Activated CD8-positive, alpha-beta memory T cell treated with anti-CD3 and anti-CD28 coated beads, Interleukin-2, amount 50 U/mL, for 24 hours (primary cell): ENCODE measurements around the gene SMURF2.
"Not testable (repeated sequence)": the region's sequence is repeated elsewhere in the genome, so short reads cannot be mapped to it uniquely, and the experiment has no call there.

ENCODE experiments used
- DNase-seq: peaks from one replicate; pipeline ENCODE4 v3.0.0-alpha.2; 2020; ENCODE audit errors: extremely low read depth

Gene SMURF2

DNA sequence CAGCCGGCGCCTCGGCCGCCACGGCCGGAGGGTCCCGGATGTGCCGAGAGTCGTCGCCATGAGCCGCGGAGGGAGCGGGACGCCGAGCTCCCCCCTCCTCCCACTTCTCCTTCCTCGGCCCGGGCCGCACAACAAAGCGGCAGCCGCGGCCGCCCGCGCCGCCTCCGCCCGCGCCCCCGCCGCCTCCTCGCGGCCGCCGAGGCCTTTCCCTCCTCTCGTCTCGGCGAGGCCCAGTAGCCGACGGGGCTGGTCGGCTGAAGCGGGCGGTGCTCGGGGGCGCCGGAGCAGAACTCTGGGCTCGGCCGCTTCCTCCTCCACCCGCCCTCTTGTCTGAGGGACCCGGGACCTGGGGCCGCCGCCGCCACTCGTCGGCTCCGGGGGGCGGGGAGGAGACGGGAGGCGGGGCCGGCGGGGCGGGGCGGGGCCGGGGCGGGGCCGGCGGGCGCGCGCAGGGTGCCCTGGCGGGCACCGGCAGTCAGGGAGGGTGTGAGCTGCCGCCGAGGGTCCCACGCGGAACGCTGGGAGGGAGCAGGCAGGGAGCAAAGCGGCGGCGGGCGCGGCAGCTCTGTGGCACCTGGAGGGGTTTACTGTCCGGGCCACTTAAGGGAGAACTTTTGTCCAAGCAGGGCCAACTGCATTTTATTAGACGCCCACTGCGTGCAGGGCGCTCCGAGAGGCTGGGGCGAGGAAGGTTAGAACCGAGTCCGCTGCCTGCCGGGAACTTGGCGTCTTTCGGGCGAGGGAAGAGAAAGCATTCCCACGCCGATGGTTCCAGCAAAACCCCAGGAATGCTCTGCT, at the start of gene SMURF2:
Gene SMURF2 (minus strand): TSS at position 332 of the 798 bp plus-strand sequence. CDS start 427 bp downstream, outside the sequence.
- DNase-seq: peak; percentile 24

DNA sequence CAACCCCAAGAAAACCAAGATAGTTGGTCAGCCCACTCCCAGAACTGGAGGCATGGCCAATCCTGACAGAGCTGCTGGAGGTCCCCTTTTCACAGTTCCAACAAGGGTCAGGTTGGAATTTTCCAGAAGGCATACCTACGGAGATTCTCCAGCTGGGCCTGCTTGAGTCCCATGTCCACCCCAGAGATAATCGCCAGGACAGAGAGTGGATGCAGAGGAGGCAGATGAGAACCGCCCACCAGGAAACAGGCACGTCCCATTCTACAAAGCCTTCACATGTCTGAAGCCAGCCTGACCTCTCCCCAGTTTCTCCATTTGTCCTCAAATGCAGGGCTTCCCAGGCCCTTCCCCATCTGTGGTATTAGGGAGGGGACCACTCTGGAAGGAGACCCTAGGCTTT, 47.4 kb upstream of the SMURF2 start:
- no peak for DNase-seq

DNA sequence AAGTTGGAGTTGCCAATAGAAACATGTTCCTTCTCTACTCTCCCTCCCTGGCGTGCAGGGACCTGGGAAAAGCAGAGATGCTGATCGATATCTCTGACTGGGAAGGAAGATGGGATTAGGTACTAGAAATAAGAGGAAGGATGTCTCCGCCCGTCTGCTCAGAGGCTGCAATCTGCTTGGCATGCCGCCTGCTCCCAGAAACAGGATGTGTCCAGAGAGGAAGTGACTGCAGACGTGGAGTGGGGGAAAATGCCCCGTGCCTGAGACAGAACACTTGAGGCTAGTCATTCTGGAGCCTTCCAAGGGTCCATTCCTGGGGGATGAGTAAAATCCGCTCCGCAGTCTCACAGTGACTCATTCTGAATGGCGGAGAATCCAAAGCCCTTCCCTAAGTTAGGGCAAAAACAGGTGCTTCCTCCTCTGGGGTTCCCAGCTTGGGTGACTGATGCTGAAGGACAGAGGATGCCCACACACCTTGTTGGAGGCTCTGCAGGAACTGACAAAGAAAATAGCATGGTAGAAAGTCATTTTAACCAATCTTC, 45.0 kb upstream of the SMURF2 start:
- no peak for DNase-seq

DNA sequence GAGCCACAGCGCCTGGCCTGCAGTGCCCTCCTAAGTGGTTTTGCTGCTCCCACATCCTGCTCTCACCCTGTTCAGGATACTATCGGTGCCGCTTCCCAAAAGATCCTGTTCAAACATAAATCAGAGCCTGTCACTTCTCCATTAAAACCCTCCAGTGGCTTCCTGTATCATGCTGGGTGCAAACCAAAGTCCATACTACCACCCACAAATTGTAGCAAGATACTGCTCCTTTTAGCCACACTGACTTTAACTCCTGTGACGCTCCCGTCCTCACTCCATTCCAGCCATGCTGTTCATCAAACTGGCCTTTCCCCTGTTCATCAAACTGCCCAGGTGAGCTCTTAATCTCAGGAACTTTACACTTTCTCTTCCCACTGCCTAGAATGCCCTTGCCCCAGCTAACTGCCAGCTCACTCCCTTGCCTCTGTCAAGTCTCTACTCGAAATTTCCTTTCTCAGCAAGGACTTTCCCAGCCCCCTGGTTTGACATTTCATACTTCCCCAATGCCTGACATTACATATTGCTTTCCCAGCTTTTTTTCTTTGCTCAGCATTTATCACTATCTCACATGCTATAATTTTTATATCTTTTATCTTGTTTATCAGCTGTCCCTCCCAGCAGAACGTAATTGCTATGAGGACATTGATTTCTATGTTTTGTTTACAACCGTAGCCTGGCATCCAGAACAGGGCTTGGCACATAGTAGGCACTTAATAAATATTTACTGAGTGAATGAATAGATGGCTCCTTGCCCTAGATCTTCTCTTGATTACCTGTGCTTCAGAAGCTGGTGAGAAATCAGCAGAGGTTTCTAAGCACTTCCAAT, 44.3 kb upstream of the SMURF2 start:
- DNase-seq: no peak

DNA sequence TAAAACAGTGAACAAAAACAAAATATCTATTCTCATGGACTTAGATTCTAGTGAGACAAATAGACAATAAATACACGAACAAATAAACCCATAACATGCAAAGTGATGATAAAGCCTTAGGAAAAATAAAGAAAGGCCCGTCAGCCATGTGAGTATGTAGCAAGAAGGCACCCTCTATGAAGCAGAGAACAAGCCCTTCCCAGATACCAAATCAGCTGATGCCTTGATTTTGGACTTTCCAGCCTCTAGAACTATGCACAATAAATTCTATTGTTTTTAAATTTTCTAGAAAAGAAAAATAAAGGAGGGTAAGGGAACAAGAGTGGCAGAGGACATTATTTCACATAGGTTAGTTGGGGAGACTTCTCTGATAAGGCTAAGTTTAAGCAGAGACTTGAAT, 40.7 kb upstream of the SMURF2 start:
- DNase-seq: no peak

DNA sequence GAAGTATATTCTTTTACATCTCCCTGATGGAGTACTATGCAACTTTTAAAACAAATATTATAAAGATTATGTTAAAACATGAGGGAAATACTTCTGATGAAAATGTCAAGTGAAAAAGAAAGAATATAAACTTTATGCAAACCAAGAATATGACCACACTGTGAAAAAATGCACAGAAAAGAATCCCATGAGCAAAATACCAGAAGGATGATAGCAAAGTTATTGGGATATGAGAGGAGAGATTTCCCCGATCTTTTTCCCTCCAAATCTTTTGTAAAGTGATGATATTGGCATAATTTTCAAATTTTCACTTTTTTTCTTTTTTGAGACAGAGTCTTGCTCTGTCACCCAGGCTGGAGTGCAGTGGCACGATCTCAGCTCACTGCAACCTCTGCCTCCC, 36.6 kb upstream of the SMURF2 start:
- no peak for DNase-seq

DNA sequence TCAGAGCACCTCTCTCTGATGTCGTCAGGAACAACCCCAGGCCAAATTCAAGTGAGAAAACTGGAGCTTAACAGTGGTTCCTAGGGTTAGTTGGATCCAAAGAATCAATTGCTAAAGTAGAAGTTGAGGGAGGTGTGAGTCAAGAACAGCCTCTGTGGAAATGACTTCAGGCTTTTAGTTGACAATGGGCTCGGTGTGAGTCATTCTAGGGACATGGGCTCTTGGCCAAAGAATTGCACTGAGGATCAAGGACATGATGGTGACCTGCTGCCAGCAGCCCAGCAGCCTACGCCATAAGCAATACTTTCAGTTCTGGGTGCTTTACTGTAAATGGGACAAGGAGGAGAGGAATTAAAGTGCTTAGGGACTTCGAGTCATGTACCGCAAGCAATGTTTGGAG, 32.1 kb upstream of the SMURF2 start:
- no peak for DNase-seq

DNA sequence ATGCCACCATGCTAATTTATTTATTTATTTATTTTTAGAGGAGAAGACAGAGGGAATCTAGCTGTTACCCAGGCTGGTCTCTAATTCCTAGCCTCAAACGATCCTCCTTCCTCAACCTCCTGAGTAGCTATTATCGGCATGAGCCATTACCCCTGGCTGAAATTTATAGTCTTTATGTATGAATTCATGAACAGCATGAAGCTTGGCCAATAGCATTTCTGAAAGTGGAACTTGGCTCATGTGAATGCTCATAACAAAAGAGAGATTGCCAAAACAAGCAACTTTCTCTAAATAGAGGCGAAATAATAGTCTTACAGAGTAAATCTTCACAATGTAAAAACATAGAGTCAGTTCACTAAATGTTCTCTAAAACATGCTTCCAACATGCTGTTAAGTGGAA, 30.1 kb upstream of the SMURF2 start:
- DNase-seq: no peak

DNA sequence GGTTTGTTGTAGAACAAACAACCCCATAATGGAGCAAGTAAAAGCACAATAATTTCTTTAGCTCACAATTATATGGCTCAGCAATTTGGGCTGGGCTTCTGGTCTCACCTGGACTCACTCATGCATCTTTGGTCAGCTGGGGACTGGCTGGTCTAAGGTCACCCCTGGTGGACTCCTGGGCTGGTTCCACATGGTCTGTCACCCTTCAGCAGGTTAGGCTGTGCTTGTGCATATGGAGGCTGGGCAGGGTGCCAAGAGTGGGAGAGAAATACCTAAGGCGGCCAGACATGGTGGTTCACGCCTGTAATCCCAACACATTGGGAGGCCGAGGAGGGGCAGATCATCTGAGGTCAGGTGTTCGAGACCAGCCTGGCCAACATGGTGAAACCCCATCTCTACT, 27.0 kb upstream of the SMURF2 start:
- no peak for DNase-seq

DNA sequence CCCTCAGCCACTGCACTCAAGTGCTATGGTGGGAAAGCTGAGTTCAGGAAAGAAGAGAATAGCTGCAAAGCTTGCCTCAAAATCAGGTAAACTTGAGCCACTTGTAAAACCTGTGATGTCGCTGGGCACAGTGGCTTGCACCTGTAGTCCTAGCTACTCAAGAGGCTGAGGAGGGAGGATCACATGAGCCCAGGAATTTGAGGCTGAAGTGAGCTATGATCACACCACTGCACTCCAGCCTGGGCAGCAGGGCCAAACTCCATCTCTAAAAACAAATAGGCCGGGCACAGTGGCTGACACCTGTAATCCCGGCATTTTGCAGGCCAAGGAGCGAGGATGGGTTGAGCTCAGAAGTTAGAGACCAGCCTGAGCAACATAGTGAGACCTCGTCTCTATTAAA, 26.4 kb upstream of the SMURF2 start:
- DNase-seq: no peak

DNA sequence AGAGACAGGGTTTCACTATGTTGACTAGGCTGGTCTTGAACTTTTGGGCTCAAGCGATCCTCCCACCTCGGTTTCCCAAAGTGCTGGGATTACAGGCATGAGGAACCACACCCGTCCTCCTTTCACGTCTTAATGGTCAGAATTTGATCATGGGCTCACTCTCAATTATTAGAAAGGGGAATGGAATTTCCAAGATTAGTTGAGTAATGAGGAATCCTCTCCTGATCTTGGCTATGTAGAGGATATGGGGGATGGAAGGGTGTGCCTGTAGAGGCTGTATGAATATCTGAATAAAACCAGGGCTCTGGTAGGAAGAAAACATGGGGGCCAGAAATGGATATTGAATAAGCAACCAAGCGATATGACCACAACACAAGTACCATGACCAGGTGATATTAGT, 25.9 kb upstream of the SMURF2 start:
- no peak for DNase-seq

DNA sequence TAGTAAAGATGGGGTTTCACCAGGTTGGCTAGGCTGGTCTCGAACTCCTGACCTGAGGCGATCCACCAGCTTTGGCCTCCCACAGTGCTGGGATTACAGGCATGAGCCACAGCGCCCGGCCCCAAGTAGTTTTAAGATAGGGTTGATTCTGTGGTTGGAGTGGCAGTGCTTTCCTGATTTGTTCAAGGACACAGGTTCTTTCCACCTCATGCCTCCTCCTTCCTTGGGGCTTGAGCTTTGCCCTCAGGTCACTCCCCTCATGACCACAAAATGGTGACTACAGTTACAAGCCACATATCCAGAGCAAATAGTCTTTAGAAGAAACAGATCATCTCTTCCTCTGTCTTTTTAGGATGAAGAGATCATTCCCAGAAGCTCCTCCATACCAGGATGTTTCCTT, 25.3 kb upstream of the SMURF2 start:
- DNase-seq: no peak

DNA sequence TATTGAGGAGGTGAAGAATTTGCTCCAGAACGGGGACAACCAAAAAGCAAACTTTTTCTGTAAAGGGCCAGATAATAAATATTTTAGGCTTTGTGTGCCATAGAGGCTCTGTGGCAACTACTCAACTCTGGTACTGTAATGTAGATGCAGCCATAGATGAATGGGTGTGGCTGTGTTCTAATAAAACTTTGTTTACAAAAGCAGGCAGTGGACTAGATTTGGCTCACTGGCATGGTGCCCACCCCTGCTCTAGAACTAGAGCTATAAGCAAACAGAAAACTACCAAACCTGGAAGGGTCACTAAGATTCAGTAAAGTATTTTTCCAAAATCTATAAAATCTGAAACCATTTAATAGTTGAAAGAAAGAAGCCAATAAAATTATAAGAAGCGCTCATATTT, 24.6 kb upstream of the SMURF2 start:
- DNase-seq: no peak

DNA sequence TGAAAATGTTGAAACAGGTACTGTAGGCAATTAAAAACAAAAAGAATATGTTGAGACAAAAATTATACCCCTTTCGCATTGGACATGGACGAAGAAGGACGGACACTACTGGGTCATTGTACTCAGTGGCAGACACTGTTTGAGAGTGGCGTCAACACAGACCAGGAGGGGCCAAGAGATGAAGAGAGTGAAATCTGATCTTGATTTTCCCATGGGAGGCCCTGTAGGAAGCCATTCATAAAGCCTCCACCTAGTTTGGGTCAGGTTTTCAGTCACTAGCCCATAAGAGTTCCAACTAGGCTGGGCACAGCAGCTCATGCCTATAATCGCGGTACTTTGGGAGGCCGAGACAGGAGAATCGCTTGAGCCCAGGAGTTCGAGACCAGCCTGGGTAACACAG, 23.6 kb upstream of the SMURF2 start:
- DNase-seq: no peak

DNA sequence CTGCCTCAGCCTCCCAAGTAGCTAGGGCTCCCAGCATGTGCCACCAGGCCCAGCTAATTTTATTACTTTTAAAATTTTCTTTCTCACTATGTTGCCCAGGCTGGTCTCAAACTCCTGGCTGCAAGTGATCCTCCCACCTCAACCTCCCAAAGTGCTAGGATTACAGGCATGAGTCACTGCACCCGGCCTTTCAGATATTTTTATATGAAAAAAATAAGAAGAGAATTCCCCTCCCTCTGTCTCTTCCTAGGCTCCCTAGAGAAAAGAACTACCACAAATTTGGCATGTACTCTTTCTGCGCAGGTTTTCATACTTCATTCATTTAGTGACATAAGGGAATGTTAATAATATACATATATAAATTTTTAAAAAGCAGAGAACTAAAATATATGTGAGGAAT, 21.7 kb upstream of the SMURF2 start:
- no peak for DNase-seq

DNA sequence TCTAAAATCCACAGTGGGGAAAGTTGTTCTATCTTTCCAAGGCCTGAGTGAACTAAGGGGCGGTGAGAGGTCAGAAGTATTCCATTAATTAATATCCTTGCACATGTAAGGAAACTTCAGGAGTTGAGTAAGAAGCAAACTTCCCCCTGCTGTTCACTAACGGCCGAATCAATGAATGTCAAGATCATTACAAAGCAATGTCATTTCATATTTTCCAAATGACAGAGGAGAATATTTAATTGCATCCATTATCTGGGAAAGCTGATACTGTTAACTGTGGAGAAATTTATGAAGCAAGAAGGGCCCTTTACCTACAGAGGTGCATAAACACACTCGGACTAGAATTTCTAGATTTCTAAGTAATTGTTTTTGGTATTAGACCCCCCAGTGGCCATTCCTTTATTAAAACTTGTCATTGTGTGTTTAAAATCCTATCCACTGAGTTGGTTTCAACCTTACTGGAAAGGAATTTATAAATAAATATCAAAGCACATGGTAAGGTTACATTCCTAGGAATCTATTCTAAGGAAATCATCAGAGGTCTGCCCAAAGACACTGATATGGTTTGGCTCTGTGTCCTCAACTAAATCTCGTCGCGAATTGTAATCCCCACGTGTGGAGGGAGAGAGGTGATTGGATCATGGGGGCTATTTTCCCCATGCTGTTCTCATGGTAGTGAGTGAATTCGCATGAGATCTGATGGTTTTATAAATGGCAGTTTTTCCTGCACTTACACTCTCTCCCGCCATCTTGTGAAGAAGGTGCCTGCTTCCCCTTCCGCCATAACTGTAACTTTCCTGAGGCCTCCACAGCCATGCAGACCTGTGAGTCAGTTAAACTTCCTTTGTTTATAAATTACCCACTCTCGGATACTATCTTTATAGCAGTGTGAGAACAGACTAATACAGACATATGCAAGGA, 20.4 kb upstream of the SMURF2 start:
- DNase-seq: no peak

DNA sequence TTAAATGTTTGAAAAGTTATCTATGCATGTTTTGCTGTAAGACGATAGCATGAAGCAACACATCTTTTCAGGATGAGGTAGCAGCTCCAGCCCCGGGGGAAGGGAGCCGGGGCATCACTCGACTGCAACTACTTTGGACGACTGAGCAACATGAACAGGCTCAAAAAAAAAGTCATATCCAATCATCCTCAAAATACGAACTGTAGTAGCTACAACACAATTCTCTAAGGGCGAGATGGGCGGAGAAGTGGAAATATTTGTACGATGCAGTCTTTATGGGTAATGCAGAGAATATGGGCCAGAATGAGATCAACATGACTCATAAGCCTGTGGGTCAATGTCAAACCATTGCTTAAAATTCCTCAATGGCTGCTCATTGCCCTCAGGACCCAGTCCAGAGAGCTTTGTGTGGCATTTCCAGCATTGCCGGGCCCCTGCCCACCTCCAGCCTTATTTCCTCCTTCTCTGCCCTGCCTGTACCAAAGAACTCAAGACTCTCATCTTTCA, 17.7 kb upstream of the SMURF2 start:
- no peak for DNase-seq

DNA sequence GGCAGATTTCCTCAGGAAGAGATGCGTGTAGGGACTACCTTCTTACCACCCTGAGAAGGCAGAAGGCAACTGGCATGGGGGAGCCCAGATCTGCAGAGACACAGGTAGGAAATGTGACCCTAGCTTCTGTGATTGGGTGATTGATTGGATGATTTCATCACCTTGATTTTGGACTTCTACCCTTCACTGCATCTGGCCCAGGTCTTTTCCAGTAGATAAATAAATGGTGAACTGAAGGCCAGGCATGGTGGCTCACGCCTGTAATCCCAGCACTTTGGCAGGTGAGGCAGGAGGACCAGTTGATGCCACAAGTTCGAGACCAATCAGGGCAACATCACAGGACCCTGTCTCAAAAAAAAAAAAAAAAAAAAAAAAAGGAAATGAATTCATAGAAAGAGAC, 14.7 kb upstream of the SMURF2 start:
- DNase-seq: no peak

DNA sequence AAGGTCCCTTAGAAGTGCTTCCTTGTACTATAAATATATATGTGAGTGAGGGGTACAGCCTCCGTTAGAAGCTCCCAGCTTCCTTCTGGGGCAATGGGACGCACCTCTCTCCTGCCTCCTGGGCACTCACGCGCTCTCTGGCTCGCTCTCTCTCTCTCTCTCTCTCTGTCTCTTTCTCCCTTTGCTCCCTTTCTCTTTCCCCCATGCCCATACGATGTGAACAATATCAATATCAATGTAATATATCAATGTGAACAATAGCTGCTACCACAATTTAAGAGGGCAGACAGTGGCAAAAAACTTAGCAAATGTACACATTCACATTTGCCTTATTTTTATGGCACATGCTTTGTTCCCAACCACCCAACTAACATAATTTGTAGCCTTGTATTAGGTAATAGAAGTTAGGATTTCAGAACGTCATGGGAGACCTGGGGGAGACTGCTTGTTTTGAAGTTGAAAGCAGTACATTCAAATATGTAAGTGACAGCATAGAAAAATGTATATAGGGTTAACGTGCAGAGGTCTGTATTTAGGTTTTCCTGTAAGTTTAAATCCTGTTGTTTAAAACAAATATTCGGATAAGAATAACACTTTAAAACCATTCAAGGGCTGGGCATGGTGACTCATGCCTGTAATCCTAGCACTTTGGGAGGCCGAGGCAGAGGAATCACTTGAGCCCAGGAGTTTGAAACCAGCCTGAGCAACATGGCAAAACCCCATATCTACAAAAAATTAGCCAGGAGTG, 8.9 kb upstream of the SMURF2 start:
- DNase-seq: not testable (repeated sequence)

DNA sequence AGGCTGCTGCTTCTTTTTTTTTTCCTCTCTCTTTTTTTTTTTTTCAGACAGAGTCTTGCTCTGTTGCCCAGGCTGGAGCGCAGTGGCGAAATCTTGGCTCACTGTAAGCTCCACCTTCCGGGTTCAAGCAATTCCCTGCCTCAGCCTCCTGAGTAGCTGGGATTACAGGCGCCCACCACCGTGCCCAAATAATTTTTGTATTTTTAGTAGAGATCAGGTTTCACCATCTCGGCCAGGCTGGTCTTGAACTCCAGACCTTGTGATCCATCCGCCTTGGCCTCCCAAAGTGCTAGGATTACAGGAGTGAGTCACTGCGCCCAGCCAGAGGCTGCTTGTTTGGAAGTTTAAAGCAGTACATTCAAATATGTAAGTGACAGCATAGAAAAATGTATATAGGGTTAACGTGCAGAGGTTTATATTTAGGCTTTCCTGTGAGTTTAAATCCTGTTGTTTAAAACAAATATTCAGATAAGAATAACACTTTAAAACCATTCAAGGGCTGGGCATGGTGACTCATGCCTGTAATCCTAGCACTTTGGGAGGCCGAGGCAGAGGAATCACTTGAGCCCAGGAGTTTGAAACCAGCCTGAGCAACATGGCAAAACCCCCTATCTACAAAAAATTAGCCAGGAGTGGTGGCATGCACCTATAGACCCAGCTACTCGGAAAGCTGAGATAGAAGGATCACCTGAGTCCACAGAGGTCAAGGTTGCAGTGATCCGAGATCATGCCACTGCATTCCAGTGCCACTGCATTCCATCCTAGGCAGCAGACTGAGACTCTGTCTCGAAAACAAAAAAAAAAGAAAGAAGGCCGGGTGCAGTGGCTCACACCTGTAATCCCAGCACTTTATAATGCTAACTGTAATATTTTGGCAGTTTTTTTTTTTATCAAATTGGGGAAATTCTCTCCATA, 6.0 kb upstream of the SMURF2 start:
- not testable (repeated sequence) for DNase-seq
